Prostate gland (tissue), 2 donors: ENCODE results near the gene XKR8.

Experiments
- CTCF ChIP-seq, 4 experiments: fragments of 200-600 bp in 2 of 4; fragments of 450-650 bp in 2 of 4; sonication (generic) in 2 of 4; IDR thresholded peaks; 1 replicate in 3 of 4; 2 replicates in 1 of 4; pipeline ENCODE4 v1.5.1; 2016 to 2019; ENCODE audit warnings: antibody characterized with exemption in 4 of 4, mild to moderate bottlenecking in 2 of 4, moderate library complexity in 2 of 4
- POLR2A ChIP-seq: fragments of 450-650 bp; IDR thresholded peaks from one replicate; pipeline ENCODE4 v1.6.1; 2016; ENCODE audit warnings: antibody characterized with exemption, mild to moderate bottlenecking
- POLR2AphosphoS5 ChIP-seq: sonication (generic); formaldehyde crosslinking; IDR thresholded peaks from one replicate; pipeline ENCODE4 v1.6.1; 2017; ENCODE audit warnings: antibody characterized with exemption

- no peak for TF ChIP-seq POLR2A
- TF ChIP-seq POLR2AphosphoS5: no peak
- no peak for TF ChIP-seq CTCF (IDR thresholded peaks at IDR 0.05)
Observed at GRCh38 chr1:27940297-27940696, 19.5 kb upstream of the XKR8 start.
